Measurements from ENCODE around the gene TTLL5.
A peak's percentile ranks its signal among the peaks of the same experiment; 100 is the strongest.

TTLL5 gene

GRCh38 chr14:75660630-75661498 lies at the start of gene TTLL5, which contains the start of gene ERG28:
TSS of gene TTLL5 (plus strand) at chr14:75661246. CDS start at chr14:75663150, 1,904 bp downstream.
TSS of gene ERG28 (minus strand) at chr14:75660876. CDS start at chr14:75657502, 3,374 bp downstream.
- in situ Hi-C loops (cut with HindIII; ENCODE audit: low pct_unique_long_range_greater_than_20kb, low sequenced_read_pairs), result no loop called here
- no peak for TF ChIP-seq JUND (IDR thresholded peaks at IDR 0.05; ENCODE audit: low read depth)
- peak; percentile 97 to 100 for DNase-seq (ENCODE audit: low read depth in 1 of 2, low spot score in 1 of 2)

- TF ChIP-seq JUND (IDR thresholded peaks at IDR 0.05; ENCODE audit: low read depth), result no peak
- in situ Hi-C loops (cut with HindIII; ENCODE audit: low pct_unique_long_range_greater_than_20kb, low sequenced_read_pairs), result no loop called here
These were observed 48.9 kb upstream of the TTLL5 start for GRCh38 chr14:75612157-75612556.

GRCh38 chr14:75614179-75614578 lies 46.9 kb upstream of the TTLL5 start:
- DNase-seq (ENCODE audit: low read depth in 1 of 2, low spot score in 1 of 2), result no peak
- in situ Hi-C loops (cut with HindIII; ENCODE audit: low pct_unique_long_range_greater_than_20kb, low sequenced_read_pairs), result no loop called here
- TF ChIP-seq JUND (IDR thresholded peaks at IDR 0.05; ENCODE audit: low read depth), result no peak

More at GRCh38 chr14:75612157-75612556, 48.9 kb upstream of the TTLL5 start:
- DNase-seq (ENCODE audit: low read depth in 1 of 2, low spot score in 1 of 2), result no peak

GRCh38 chr14:75615200-75615599 lies 45.8 kb upstream of the TTLL5 start:
- in situ Hi-C loops (cut with HindIII; ENCODE audit: low pct_unique_long_range_greater_than_20kb, low sequenced_read_pairs), result no loop called here
- no peak for TF ChIP-seq JUND (IDR thresholded peaks at IDR 0.05; ENCODE audit: low read depth)
- DNase-seq (ENCODE audit: low read depth in 1 of 2, low spot score in 1 of 2), result no peak

- no peak for DNase-seq (ENCODE audit: low read depth in 1 of 2, low spot score in 1 of 2)
- no peak for TF ChIP-seq JUND (IDR thresholded peaks at IDR 0.05; ENCODE audit: low read depth)
- in situ Hi-C loops (cut with HindIII; ENCODE audit: low pct_unique_long_range_greater_than_20kb, low sequenced_read_pairs), result no loop called here
These were observed 41.5 kb upstream of the TTLL5 start for GRCh38 chr14:75619548-75619947.

GRCh38 chr14:75625034-75625433 lies 36.0 kb upstream of the TTLL5 start:
- DNase-seq (ENCODE audit: low read depth in 1 of 2, low spot score in 1 of 2), result no peak
- in situ Hi-C loops (cut with HindIII; ENCODE audit: low pct_unique_long_range_greater_than_20kb, low sequenced_read_pairs), result no loop called here
- TF ChIP-seq JUND (IDR thresholded peaks at IDR 0.05; ENCODE audit: low read depth), result no peak

GRCh38 chr14:75626396-75626795 lies 34.6 kb upstream of the TTLL5 start:
- no peak for DNase-seq (ENCODE audit: low read depth in 1 of 2, low spot score in 1 of 2)
- in situ Hi-C loops (cut with HindIII; ENCODE audit: low pct_unique_long_range_greater_than_20kb, low sequenced_read_pairs), result no loop called here
- no peak for TF ChIP-seq JUND (IDR thresholded peaks at IDR 0.05; ENCODE audit: low read depth)

- in situ Hi-C loops (cut with HindIII; ENCODE audit: low pct_unique_long_range_greater_than_20kb, low sequenced_read_pairs), result no loop called here
- DNase-seq (ENCODE audit: low read depth in 1 of 2, low spot score in 1 of 2), result no peak
- no peak for TF ChIP-seq JUND (IDR thresholded peaks at IDR 0.05; ENCODE audit: low read depth)
These were observed 34.2 kb upstream of the TTLL5 start for GRCh38 chr14:75626863-75627262.

GRCh38 chr14:75627406-75627805 lies 33.6 kb upstream of the TTLL5 start:
- in situ Hi-C loops (cut with HindIII; ENCODE audit: low pct_unique_long_range_greater_than_20kb, low sequenced_read_pairs), result no loop called here
- no peak for DNase-seq (ENCODE audit: low read depth in 1 of 2, low spot score in 1 of 2)
- no peak for TF ChIP-seq JUND (IDR thresholded peaks at IDR 0.05; ENCODE audit: low read depth)

- in situ Hi-C loops (cut with HindIII; ENCODE audit: low pct_unique_long_range_greater_than_20kb, low sequenced_read_pairs), result no loop called here
- no peak for TF ChIP-seq JUND (IDR thresholded peaks at IDR 0.05; ENCODE audit: low read depth)
- DNase-seq (ENCODE audit: low read depth in 1 of 2, low spot score in 1 of 2), result no peak
These were observed 32.2 kb upstream of the TTLL5 start for GRCh38 chr14:75628816-75629215.

GRCh38 chr14:75630695-75631452 lies 30.2 kb upstream of the TTLL5 start:
- no peak for DNase-seq (ENCODE audit: low read depth in 1 of 2, low spot score in 1 of 2)
- in situ Hi-C loops (cut with HindIII; ENCODE audit: low pct_unique_long_range_greater_than_20kb, low sequenced_read_pairs), result no loop called here
- TF ChIP-seq JUND (IDR thresholded peaks at IDR 0.05; ENCODE audit: low read depth), result no peak

GRCh38 chr14:75631453-75631831 lies 29.6 kb upstream of the TTLL5 start:
- no peak for DNase-seq (ENCODE audit: low read depth in 1 of 2, low spot score in 1 of 2)
- no peak for TF ChIP-seq JUND (IDR thresholded peaks at IDR 0.05; ENCODE audit: low read depth)
- in situ Hi-C loops (cut with HindIII; ENCODE audit: low pct_unique_long_range_greater_than_20kb, low sequenced_read_pairs), result no loop called here

- in situ Hi-C loops (cut with HindIII; ENCODE audit: low pct_unique_long_range_greater_than_20kb, low sequenced_read_pairs), result no loop called here
- peak; percentile 51 to 87 for DNase-seq (ENCODE audit: low read depth in 1 of 2, low spot score in 1 of 2)
- TF ChIP-seq JUND (IDR thresholded peaks at IDR 0.05; ENCODE audit: low read depth), result 0 out of 2 replicates have a peak, but pooled peaks have one; percentile 25
These were observed 26.2 kb upstream of the TTLL5 start for GRCh38 chr14:75634848-75635247.

Measured in T47D (cell line).